Activated CD8-positive, alpha-beta memory T cell treated with anti-CD3 and anti-CD28 coated beads for 24 hours (primary cell): ENCODE results near the gene ENTREP1.
"Not testable (repeated sequence)": the region's sequence is repeated elsewhere in the genome, so short reads cannot be mapped to it uniquely, and the experiment has no call there.

ENCODE experiments used
- DNase-seq: peaks from one replicate; pipeline ENCODE4 v3.0.0-alpha.2; 2020

Gene ENTREP1

GRCh38 chr9:69421908-69422801 lies 97.1 kb downstream of the ENTREP1 start:
- DNase-seq = peak; percentile 67

- no peak for DNase-seq
These were observed 100.3 kb downstream of the ENTREP1 start for GRCh38 chr9:69425136-69425801.

GRCh38 chr9:69427286-69427685 lies 102.3 kb downstream of the ENTREP1 start:
- no peak for DNase-seq

- no peak for DNase-seq
These were observed 103.2 kb downstream of the ENTREP1 start for GRCh38 chr9:69428017-69428785.

- no peak for DNase-seq
These were observed 104.3 kb downstream of the ENTREP1 start for GRCh38 chr9:69429281-69429680.

- no peak for DNase-seq
These were observed 105.2 kb downstream of the ENTREP1 start for GRCh38 chr9:69430206-69430605.

GRCh38 chr9:69431203-69431602 lies 106.2 kb downstream of the ENTREP1 start:
- DNase-seq = no peak

- no peak for DNase-seq
These were observed 106.8 kb downstream of the ENTREP1 start for GRCh38 chr9:69431777-69432176.

GRCh38 chr9:69432623-69433022 lies 107.6 kb downstream of the ENTREP1 start:
- DNase-seq = no peak

- no peak for DNase-seq
These were observed 108.4 kb downstream of the ENTREP1 start for GRCh38 chr9:69433392-69433791.

GRCh38 chr9:69433968-69434367 lies 109.0 kb downstream of the ENTREP1 start:
- DNase-seq = no peak

- not testable (repeated sequence) for DNase-seq
These were observed 114.6 kb downstream of the ENTREP1 start for GRCh38 chr9:69439654-69440053.

- not testable (repeated sequence) for DNase-seq
These were observed 115.4 kb downstream of the ENTREP1 start for GRCh38 chr9:69440254-69440955.
